Kidney (tissue), 14 donors: Measurements from ENCODE around the gene SPECC1. TPM values are rescaled to one million over a fixed set of nuclear protein-coding genes. Genes with fewer than 3 reads are reported as not detected.

Experiments used
- DNase-seq, 5 donors: peaks; one replicate each; pipeline ENCODE4 v3.0.0-alpha.2; 2013 to 2020
- FAIRE-seq: peaks from 2 replicates; lab custom pipeline; 2012; peaks lifted over from hg19 to GRCh38; lab: Jason Lieb, UNC
- H3K27ac ChIP-seq, 2 donors: one replicate each; pipeline ENCODE4 v1.7.0; 2013; ENCODE audit warnings: low read depth in 2 of 2, low read length in 2 of 2, inconsistent platforms in 1 of 2
- H3K27me3 ChIP-seq: one replicate; pipeline ENCODE4 v1.7.1; 2013; ENCODE audit warnings: low read length, inconsistent platforms; ENCODE audit not compliant: control insufficient read depth, insufficient read depth
- H3K36me3 ChIP-seq, 3 donors: one replicate each; pipeline versions ENCODE4 v1.7.0 to v1.7.1; 2013; ENCODE audit warnings: low read length in 3 of 3, control low read depth in 1 of 3, inconsistent platforms in 1 of 3; ENCODE audit not compliant: insufficient read depth in 3 of 3, control insufficient read depth in 2 of 3
- H3K4me1 ChIP-seq, 3 donors: one replicate each; pipeline versions ENCODE4 v1.7.0 to v1.7.1; 2013; ENCODE audit warnings: low read length in 3 of 3, inconsistent platforms in 1 of 3, low read depth in 1 of 3; ENCODE audit not compliant: control insufficient read depth in 2 of 3, insufficient read depth in 2 of 3
- H3K4me3 ChIP-seq, 3 donors: one replicate each; pipeline versions ENCODE4 v1.7.0 to v1.8.1; 2013; ENCODE audit warnings: low read length in 3 of 3, control low read depth in 1 of 3, inconsistent platforms in 1 of 3
- H3K9ac ChIP-seq, 3 donors: one replicate each; pipeline versions ENCODE4 v1.7.0 to v1.7.1; 2013; ENCODE audit warnings: low read length in 3 of 3, control low read depth in 1 of 3, inconsistent platforms in 1 of 3
- H3K9me3 ChIP-seq, 3 donors: one replicate each; pipeline versions ENCODE4 v1.7.0 to v1.7.1; 2013; ENCODE audit warnings: low read length in 3 of 3, control low read depth in 1 of 3, inconsistent platforms in 1 of 3; ENCODE audit not compliant: control insufficient read depth in 2 of 3, insufficient read depth in 1 of 3
- CTCF ChIP-seq: IDR thresholded peaks from 3 replicates; pipeline ENCODE4 v1.5.1; 2012; ENCODE audit warnings: mild to moderate bottlenecking, moderate library complexity, borderline replicate concordance; ENCODE audit not compliant: insufficient read depth; ENCODE audit errors: extremely low read depth
- intact Hi-C: fragments of 100-400 bp; cut with DNase I; formaldehyde crosslinking; loops from one replicate; pipeline ENCODE4 v1.11.1; 2022
- polyA plus RNA-seq: library from polyadenylated mRNA; stranded (reverse); fragments of 350-450 nt; fragmentation: Illumina TruSeq; extraction: RNeasy Lipid Tissue Mini Kit (QIAGEN cat#74804); gene quantifications from one replicate; pipeline ENCODE4 v1.2.3, GENCODE V29; 2014; ENCODE audit warnings: low read depth, low replicate concordance; ENCODE audit not compliant: insufficient read depth
- total RNA-seq: library from RNA; stranded (reverse); fragmentation: NEBNext Ultra II Directional; extraction: Animal tissue kit (Norgen Biotek cat#: 25700); gene quantifications from one replicate; pipeline ENCODE4 v1.2.1, GENCODE V29; 2021
- donor health status: control.
- donor health status: control.
- donor health status: control.
- donor health status: control.
- donor health status: control.
- donor health status: DM: yes; HTN: yes; CAD: no.
- donor health status: Normal renal cell carcinoma (clear cell type).

SPECC1 gene
- total and polyA plus RNA-seq, 2 donors from 2014 or later: 7.6 to 29.1 TPM

DNA sequence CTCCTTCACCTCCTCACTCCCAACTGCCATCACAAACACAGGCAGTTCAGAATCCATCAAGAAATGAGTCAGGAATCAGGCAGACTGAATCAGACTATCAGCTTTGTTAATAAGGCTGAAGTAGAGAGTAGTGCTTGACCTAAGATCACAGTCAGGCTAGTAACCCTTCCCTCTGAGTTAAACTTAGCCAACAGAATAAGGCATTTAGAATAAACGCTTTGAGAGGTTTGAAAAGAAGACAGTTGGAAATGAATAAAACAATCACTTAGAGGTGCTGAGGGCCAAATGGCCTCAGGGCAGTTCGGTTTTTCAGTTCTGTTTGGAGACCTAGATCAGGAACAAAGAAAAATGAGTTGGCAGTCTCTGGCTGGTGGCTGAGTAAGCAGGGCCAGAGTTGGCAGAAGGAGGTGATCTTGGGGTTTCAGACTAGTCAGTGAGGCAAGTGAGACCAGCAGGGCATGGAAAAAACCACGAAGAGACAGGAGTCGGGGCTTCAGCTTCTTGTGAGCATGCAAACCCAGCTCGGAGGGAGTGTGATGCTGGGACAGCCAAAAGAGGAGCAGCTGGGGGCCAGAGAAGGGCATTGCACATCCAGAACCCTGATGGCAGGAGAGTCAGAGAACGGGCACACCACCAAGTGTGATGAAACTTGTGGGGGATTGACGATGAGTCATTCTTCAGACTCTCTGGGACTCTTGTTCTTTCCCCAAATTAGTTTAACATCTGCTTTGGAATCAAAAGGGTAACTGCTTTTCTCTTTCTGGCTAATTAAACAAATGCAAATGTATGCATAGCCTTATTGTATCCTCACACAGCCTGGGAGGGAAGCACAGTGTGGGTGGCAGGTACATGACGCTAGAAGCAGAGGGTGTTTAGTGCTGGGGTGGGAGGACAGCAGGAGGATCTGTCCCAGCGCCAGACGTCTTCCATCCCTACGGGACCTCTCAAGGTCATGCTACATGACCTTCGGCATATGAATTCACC, 54.8 kb downstream of the SPECC1 start:
- Histone ChIP-seq H3K36me3 (no peaks in the 10 kb centered on the region), H3K27me3 (no peaks in the 10 kb centered on the region), H3K27ac (peak overlapping the region in 1 of 2 donors; percentile 20), H3K9me3 (no peaks in the 10 kb centered on the region), H3K9ac (no peak overlapping the region), H3K4me3 (no peak overlapping the region), H3K4me1 (no peaks in the 10 kb centered on the region)
- no peak for FAIRE-seq
- peak in 1 of 5 donors; percentile 90 for DNase-seq
- intact Hi-C loops: no loop called here
- no peak for TF ChIP-seq CTCF

DNA sequence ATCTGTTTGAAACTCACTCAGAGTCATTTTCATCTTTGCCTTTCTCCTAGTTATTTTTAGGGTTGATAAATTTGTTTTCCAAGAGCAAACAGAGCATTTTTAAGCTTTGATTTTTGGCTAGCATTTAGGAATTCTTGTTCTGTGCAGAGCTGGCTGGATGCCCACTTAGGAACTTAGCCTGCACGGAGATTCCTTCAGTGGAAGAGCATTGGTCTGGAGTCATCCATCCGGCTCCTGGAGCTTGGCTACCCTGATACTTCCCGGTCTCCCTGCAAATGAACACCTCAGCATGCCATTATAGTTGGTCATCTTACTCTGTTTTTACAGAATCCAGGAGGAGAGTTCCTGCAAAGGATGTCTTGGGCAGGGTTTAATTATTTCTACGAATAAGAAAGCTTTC, 57.1 kb downstream of the SPECC1 start:
- DNase-seq (peak in 1 of 5 donors; percentile 49), FAIRE-seq (no peak)
- Histone ChIP-seq H3K36me3 (no peaks in the 10 kb centered on the region), H3K27me3 (no peaks in the 10 kb centered on the region), H3K9ac (no peak overlapping the region), H3K4me3 (no peak overlapping the region), H3K9me3 (no peaks in the 10 kb centered on the region), H3K27ac (no peak overlapping the region), H3K4me1 (no peaks in the 10 kb centered on the region)
- intact Hi-C loops: no loop called here
- TF ChIP-seq CTCF: no peak

DNA sequence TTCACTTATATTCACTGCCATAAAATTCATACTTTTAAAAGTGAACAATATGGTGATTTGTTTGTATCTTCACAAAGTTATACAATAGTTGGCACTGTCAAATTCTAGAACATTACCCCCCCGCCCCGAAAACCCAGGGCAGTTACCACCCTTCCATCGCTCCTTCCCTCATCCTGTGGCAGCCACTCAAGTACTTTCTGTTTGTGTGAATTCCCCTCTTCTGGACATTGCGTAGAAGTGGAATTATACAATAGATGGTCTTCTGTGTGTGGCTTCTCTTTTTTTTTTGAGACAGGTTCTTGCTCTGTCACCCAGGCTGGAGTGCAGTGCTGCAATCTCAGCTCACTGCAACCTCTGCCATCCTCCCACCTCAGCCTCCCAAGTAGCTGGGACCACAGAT, 58.6 kb downstream of the SPECC1 start:
- Histone ChIP-seq H3K27ac (no peak overlapping the region), H3K36me3 (no peaks in the 10 kb centered on the region), H3K9me3 (no peaks in the 10 kb centered on the region), H3K27me3 (no peaks in the 10 kb centered on the region), H3K4me1 (peaks cover 0 to 5% (median 3%) of the 10 kb centered on the region in 3 donors), H3K4me3 (no peak overlapping the region), H3K9ac (no peak overlapping the region)
- no peak for DNase-seq
- no peak for TF ChIP-seq CTCF
- intact Hi-C loops: no loop called here
- no peak for FAIRE-seq
